WI38 (cell line): ENCODE results near the gene L3HYPDH.

Experiments used
- H3K4me3 ChIP-seq: 2 replicates; pipeline ENCODE4 v1.5.1; 2011; ENCODE audit warnings: low read depth, mild to moderate bottlenecking, control low read depth, low read length
- CTCF ChIP-seq: IDR thresholded peaks from 2 replicates; pipeline ENCODE4 v1.5.1; 2012; ENCODE audit warnings: low read depth, mild to moderate bottlenecking, control low read depth, low read length

Gene L3HYPDH

GRCh38 chr14:59483819-59484638, at the start of gene L3HYPDH, which contains the start of gene JKAMP:
Gene L3HYPDH, minus strand, starts transcription at chr14:59484408. Its CDS starts 92 bp downstream, at chr14:59484316.
Gene JKAMP, plus strand, starts transcription at chr14:59484517. Its CDS starts 73 bp downstream, at chr14:59484590.
- TF ChIP-seq CTCF, result peak; percentile 67
- peak within 1 kb of the TSS; percentile 80 for H3K4me3 ChIP-seq

- no peak for TF ChIP-seq CTCF
Measured at GRCh38 chr14:59532419-59532818, 48.2 kb upstream of the L3HYPDH start.

GRCh38 chr14:59530349-59530748, 46.1 kb upstream of the L3HYPDH start:
- no peak overlapping the region for H3K4me3 ChIP-seq
- TF ChIP-seq CTCF, result no peak

More at GRCh38 chr14:59532419-59532818, 48.2 kb upstream of the L3HYPDH start:
- H3K4me3 ChIP-seq, result no peak overlapping the region

GRCh38 chr14:59529189-59529588, 45.0 kb upstream of the L3HYPDH start:
- no peak for TF ChIP-seq CTCF

GRCh38 chr14:59520224-59520623, 36.0 kb upstream of the L3HYPDH start:
- no peak for TF ChIP-seq CTCF
- H3K4me3 ChIP-seq, result no peak overlapping the region

More at GRCh38 chr14:59529189-59529588, 45.0 kb upstream of the L3HYPDH start:
- no peak overlapping the region for H3K4me3 ChIP-seq

- no peak overlapping the region for H3K4me3 ChIP-seq
- TF ChIP-seq CTCF, result peak; percentile 65
Measured at GRCh38 chr14:59511916-59512575, 27.8 kb upstream of the L3HYPDH start.

GRCh38 chr14:59510966-59511365, 26.8 kb upstream of the L3HYPDH start:
- TF ChIP-seq CTCF, result no peak
- no peak overlapping the region for H3K4me3 ChIP-seq
